Peyer's patch (tissue), 4 donors: ENCODE results near the gene PMCH. TPM values are rescaled to one million over a fixed set of nuclear protein-coding genes. Genes with fewer than 3 reads are reported as not detected.

Source experiments
- DNase-seq, 3 donors: peaks; one replicate each; pipeline ENCODE4 v3.0.0-alpha.2; 2017 to 2019
- H3K27ac ChIP-seq, 4 donors: fragments of 200-600 bp; sonication (generic); one replicate each; pipeline ENCODE4 v1.5.1; 2016 to 2019
- H3K27me3 ChIP-seq, 2 donors: fragments of 200-600 bp; sonication (generic); one replicate each; pipeline ENCODE4 v1.5.1; 2019
- H3K36me3 ChIP-seq, 3 donors: fragments of 200-600 bp; sonication (generic); one replicate each; pipeline ENCODE4 v1.5.1; 2016 to 2019
- H3K4me1 ChIP-seq, 4 donors: fragments of 200-600 bp; sonication (generic); one replicate each; pipeline ENCODE4 v1.5.1; 2016 to 2019
- H3K4me3 ChIP-seq, 4 donors: fragments of 200-600 bp; sonication (generic); 1 replicate in 3 of 4; 2 replicates in 1 of 4; pipeline ENCODE4 v1.5.1; 2016 to 2019; ENCODE audit warnings: mild to moderate bottlenecking in 1 of 4
- H3K9me3 ChIP-seq, 4 donors: fragments of 200-600 bp; sonication (generic); one replicate each; pipeline ENCODE4 v1.5.1; 2016 to 2019; ENCODE audit warnings: mild to moderate bottlenecking in 1 of 4
- POLR2A ChIP-seq, 2 donors: fragments of 450-650 bp; IDR thresholded peaks; one replicate each; pipeline ENCODE4 v1.5.1; 2017; ENCODE audit warnings: antibody characterized with exemption in 2 of 2, mild to moderate bottlenecking in 2 of 2, moderate library complexity in 2 of 2
- total RNA-seq, 4 donors: library from RNA; depleted of rRNA; stranded (reverse); fragments of >200 nt; gene quantifications; one replicate each; pipeline ENCODE4 v1.1.0, GENCODE V29; 2016
- TF ChIP-seq, protein P1 (sequence below), 6 experiments: fragments of 450-650 bp in 4 of 6; fragments of 200-600 bp in 2 of 6; sonication (generic) in 1 of 6; IDR thresholded peaks; one replicate each; pipeline ENCODE4 v1.5.1; 2017 to 2019; ENCODE audit warnings: antibody characterized with exemption in 6 of 6, mild to moderate bottlenecking in 3 of 6, moderate library complexity in 1 of 6

Gene PMCH
- total RNA-seq, 4 donors from 2014 or later, result not detected

DNA sequence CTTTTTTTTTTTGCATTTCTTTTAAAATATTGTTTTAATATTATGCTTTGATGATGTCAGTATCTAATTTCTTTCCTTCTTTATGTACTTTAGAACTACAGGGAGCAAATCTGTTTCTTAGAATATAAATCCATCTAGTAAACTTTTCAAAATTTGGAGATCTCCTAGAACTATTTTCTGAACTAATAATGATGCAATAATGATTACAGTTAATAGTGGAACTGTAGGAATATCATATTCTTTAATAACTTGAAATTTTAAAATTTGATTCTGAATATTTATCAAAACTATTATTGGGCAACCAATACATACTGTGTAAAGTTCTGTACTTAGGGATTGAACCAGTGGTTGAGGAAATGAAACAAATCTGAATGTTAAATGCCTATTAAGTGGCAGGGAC, 23.1 kb upstream of the PMCH start:
- H3K27me3 ChIP-seq, result no peaks in the 10 kb centered on the region
- no peaks in the 10 kb centered on the region for H3K36me3 ChIP-seq
- H3K27ac ChIP-seq, result no peak overlapping the region
- no peaks in the 10 kb centered on the region for H3K9me3 ChIP-seq
- no peak for DNase-seq
- no peak overlapping the region for H3K4me3 ChIP-seq
- H3K4me1 ChIP-seq, result no peaks in the 10 kb centered on the region
- TF ChIP-seq POLR2A (IDR thresholded peaks at IDR 0.05), result no peak
- TF ChIP-seq, protein P1, sequence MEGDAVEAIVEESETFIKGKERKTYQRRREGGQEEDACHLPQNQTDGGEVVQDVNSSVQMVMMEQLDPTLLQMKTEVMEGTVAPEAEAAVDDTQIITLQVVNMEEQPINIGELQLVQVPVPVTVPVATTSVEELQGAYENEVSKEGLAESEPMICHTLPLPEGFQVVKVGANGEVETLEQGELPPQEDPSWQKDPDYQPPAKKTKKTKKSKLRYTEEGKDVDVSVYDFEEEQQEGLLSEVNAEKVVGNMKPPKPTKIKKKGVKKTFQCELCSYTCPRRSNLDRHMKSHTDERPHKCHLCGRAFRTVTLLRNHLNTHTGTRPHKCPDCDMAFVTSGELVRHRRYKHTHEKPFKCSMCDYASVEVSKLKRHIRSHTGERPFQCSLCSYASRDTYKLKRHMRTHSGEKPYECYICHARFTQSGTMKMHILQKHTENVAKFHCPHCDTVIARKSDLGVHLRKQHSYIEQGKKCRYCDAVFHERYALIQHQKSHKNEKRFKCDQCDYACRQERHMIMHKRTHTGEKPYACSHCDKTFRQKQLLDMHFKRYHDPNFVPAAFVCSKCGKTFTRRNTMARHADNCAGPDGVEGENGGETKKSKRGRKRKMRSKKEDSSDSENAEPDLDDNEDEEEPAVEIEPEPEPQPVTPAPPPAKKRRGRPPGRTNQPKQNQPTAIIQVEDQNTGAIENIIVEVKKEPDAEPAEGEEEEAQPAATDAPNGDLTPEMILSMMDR (IDR thresholded peaks at IDR 0.05), result no peak

DNA sequence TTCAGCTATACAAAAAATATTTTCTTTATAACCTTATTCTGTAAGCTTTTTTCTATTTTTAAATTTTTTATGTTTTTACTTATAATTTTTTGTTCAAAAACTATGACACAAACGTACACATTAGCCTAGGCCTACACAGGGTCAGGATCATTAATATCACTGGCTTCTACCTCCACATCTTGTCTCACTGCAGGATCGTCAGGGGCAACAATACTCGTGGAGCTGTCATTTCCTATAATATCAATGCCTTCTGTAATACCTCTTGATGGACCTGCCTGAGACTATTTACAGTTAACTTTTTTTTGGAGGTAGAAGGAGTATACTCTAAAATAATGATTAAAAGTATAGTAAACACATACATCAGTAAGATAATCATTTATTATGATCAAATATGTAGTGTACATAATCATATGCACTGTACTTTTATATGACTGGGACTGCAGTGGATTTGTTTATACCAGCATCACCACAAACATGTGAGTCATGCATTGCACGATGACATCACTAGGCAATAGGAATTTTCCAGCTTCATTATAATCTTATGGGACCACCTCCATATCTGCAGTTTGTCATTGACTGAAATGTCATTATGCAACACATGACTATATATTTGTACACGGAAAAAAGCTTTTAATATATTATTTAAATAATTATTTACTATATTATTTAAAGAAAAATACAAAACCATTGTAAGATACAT, 18.5 kb upstream of the PMCH start:
- Histone ChIP-seq H3K4me1 (no peaks in the 10 kb centered on the region), H3K9me3 (no peaks in the 10 kb centered on the region), H3K27ac (no peak overlapping the region), H3K27me3 (no peaks in the 10 kb centered on the region), H3K36me3 (no peaks in the 10 kb centered on the region), H3K4me3 (no peak overlapping the region)
- no peak for DNase-seq
- TF ChIP-seq, protein P1 (IDR thresholded peaks at IDR 0.05), result no peak
- TF ChIP-seq POLR2A (IDR thresholded peaks at IDR 0.05), result no peak

DNA sequence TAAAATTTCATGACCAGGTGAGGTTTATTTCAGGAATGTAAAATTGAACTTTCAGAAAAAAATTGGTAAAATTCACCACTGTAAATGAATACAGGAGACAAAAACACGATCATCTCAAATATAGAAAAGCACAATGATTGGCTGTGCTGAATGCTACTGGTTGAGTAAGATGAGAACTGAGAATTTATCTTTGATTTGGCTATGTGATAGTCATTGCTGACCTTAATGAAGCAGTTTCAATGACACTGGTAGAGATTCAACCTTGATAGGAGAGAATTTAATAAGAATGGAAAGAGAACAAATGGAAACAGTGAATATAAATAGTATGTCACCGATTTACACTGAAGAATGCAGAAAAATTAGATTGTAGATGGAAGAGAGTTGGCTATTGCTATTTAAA, 6.4 kb upstream of the PMCH start:
- Histone ChIP-seq H3K27me3 (no peaks in the 10 kb centered on the region), H3K4me3 (no peak overlapping the region), H3K4me1 (no peaks in the 10 kb centered on the region), H3K9me3 (no peaks in the 10 kb centered on the region), H3K27ac (no peak overlapping the region), H3K36me3 (no peaks in the 10 kb centered on the region)
- TF ChIP-seq POLR2A (IDR thresholded peaks at IDR 0.05), result no peak
- TF ChIP-seq, protein P1 (IDR thresholded peaks at IDR 0.05), result no peak
- no peak for DNase-seq

DNA sequence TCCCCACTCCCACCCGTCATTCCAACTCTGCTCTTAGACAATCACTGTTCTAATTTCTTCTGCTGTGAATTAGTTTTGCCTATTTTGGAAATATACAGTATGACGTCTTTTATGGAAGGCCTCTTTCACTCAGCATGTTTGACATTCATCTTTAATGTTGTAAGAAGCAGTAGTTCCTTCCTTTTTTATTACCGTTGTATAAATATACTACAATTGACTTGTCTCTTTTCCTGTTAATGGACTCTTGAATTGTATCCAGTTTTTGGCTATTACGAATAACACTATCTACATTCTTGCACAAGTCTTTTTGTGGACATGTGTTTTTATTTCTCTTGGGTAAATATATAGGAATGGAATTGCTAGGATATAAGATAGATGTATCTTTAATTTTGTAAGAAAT, 4.9 kb upstream of the PMCH start:
- Histone ChIP-seq H3K4me3 (no peak overlapping the region), H3K27me3 (no peaks in the 10 kb centered on the region), H3K36me3 (no peaks in the 10 kb centered on the region), H3K4me1 (no peaks in the 10 kb centered on the region), H3K9me3 (no peaks in the 10 kb centered on the region), H3K27ac (no peak overlapping the region)
- no peak for DNase-seq
- TF ChIP-seq, protein P1 (IDR thresholded peaks at IDR 0.05), result no peak
- no peak for TF ChIP-seq POLR2A (IDR thresholded peaks at IDR 0.05)

DNA sequence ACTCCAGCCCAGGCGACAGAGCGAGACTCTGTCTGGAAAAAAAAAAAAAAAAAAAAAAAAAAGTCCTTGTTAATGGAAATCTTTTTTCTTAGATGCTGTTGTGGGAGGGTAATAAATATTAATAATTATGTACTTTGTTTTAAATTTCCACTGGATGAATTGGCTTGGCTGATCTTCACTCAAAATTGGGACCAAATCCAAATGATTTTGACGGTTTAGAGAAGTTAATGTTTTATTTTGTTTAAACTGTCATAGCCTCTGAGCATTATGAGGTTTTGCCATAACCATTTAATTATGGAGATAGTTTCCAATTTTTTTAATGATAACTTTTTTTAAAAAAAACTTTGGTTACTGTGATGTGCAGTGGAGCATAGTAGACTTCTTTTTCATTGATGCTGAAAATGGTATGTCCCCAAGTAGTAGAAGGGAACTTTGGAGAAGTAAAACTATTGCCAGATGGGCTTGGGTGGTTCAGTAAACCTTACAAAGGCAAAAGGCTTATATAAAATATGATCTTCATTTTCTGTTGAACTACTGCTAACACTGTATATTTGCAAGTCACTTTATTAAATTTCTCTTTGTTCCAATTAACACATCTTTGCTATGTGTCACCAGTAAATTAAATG, 3.9 kb upstream of the PMCH start:
- TF ChIP-seq, protein P1 (IDR thresholded peaks at IDR 0.05), result no peak
- TF ChIP-seq POLR2A (IDR thresholded peaks at IDR 0.05), result no peak
- H3K9me3 ChIP-seq, result no peaks in the 10 kb centered on the region
- no peaks in the 10 kb centered on the region for H3K27me3 ChIP-seq
- no peaks in the 10 kb centered on the region for H3K36me3 ChIP-seq
- H3K4me1 ChIP-seq, result no peaks in the 10 kb centered on the region
- no peak overlapping the region for H3K27ac ChIP-seq
- H3K4me3 ChIP-seq, result no peak overlapping the region
- DNase-seq, result no peak
